SK-N-SH (cell line): ENCODE data around the gene PRG2. TPM values are rescaled to one million over a fixed set of nuclear protein-coding genes. Genes with fewer than 3 reads are reported as not detected.

Experiments
- CTCF ChIA-PET: fragments of 300-600, 350-600 bp; formaldehyde crosslinking; extraction: SDS; loops from one replicate; lab custom pipeline; 2021; lab: Yijun Ruan, JAX
- POLR2A ChIA-PET: fragments of 350-600 bp; sonication (Branson Sonifier 250); formaldehyde crosslinking; extraction: SDS; loops from one replicate; lab custom pipeline; 2020; ENCODE audit warnings: antibody characterized with exemption, inconsistent platforms; lab: Yijun Ruan, JAX
- DNase-seq: peaks from one replicate; pipeline ENCODE4 v3.0.0; 2012
- H2AFZ ChIP-seq: fragments of 200-600 bp; sonication (generic); 2 replicates; pipeline ENCODE4 v1.8.1; 2016; ENCODE audit warnings: antibody characterized with exemption, mild to moderate bottlenecking, low read depth
- H3F3A ChIP-seq: fragments of 200-600 bp; sonication (generic); replicated peaks from 2 replicates; pipeline ENCODE3; 2016; ENCODE audit warnings: antibody characterized with exemption, mild to moderate bottlenecking; ENCODE audit not compliant: insufficient read depth
- H3K27ac ChIP-seq, 2 experiments: fragments of 200-500 bp in 1 of 2; fragments of 200-600 bp in 1 of 2; sonication (Bioruptor generic) in 1 of 2; sonication (generic), shearing (Covaris generic) in 1 of 2; 2 replicates each; pipeline versions ENCODE4 v1.5.1 to v1.6.1; 2014 to 2016; ENCODE audit warnings: low read depth in 2 of 2, inconsistent platforms in 1 of 2, low read length in 1 of 2, mild to moderate bottlenecking in 1 of 2, mixed read lengths in 1 of 2
- H3K27me3 ChIP-seq: fragments of 200-600 bp; sonication (generic), shearing (Covaris generic); 2 replicates; pipeline ENCODE4 v1.6.1; 2016; ENCODE audit warnings: mixed run types; ENCODE audit not compliant: insufficient read depth
- H3K36me3 ChIP-seq, 2 experiments: fragments of 200-500 bp in 1 of 2; fragments of 200-600 bp in 1 of 2; sonication (Bioruptor generic) in 1 of 2; sonication (generic) in 1 of 2; replicated peaks in 1 of 2; 2 replicates each; pipeline versions ENCODE3 to v1.5.1; 2014 to 2016; ENCODE audit warnings: low read length in 1 of 2, mild to moderate bottlenecking in 1 of 2; ENCODE audit not compliant: insufficient read depth in 2 of 2, control insufficient read depth in 1 of 2
- H3K4me1 ChIP-seq, 2 experiments: fragments of 200-500 bp in 1 of 2; fragments of 200-600 bp in 1 of 2; sonication (Bioruptor generic) in 1 of 2; sonication (generic), shearing (Covaris generic) in 1 of 2; 2 replicates each; pipeline versions ENCODE4 v1.5.1 to v1.6.1; 2014 to 2016; ENCODE audit warnings: low read depth in 1 of 2, low read length in 1 of 2, mixed run types in 1 of 2; ENCODE audit not compliant: insufficient read depth in 2 of 2, control insufficient read depth in 1 of 2
- H3K4me2 ChIP-seq: fragments of 200-600 bp; sonication (generic), shearing (Covaris generic); 2 replicates; pipeline ENCODE4 v1.6.1; 2017; ENCODE audit warnings: mixed run types
- H3K4me3 ChIP-seq, 2 experiments: fragments of 200-500 bp in 1 of 2; fragments of 200-600 bp in 1 of 2; sonication (Bioruptor generic) in 1 of 2; sonication (generic), shearing (Covaris generic) in 1 of 2; 2 replicates each; pipeline versions ENCODE4 v1.5.1 to v1.8.1; 2014 to 2016; ENCODE audit warnings: low read depth in 2 of 2, inconsistent platforms in 1 of 2, low read length in 1 of 2, mild to moderate bottlenecking in 1 of 2, mixed read lengths in 1 of 2, moderate library complexity in 1 of 2
- H3K79me2 ChIP-seq: fragments of 200-600 bp; sonication (generic); 2 replicates; pipeline ENCODE4 v1.8.1; 2017; ENCODE audit warnings: mild to moderate bottlenecking; ENCODE audit not compliant: insufficient read depth
- H3K9ac ChIP-seq: fragments of 200-600 bp; sonication (generic); 2 replicates; pipeline ENCODE4 v1.6.1; 2017; ENCODE audit warnings: mixed run types
- H3K9me2 ChIP-seq: fragments of 200-600 bp; sonication (generic); 2 replicates; pipeline ENCODE4 v1.6.1; 2017; ENCODE audit warnings: mixed run types
- H3K9me3 ChIP-seq: fragments of 200-600 bp; sonication (generic); 2 replicates; pipeline ENCODE4 v1.6.1; 2017; ENCODE audit warnings: mixed run types, mild to moderate bottlenecking, moderate library complexity
- H4K20me1 ChIP-seq: fragments of 200-600 bp; sonication (generic); 2 replicates; pipeline ENCODE4 v1.6.1; 2017; ENCODE audit warnings: mild to moderate bottlenecking, mixed run types; ENCODE audit not compliant: insufficient read depth
- CHD2 ChIP-seq: fragments of 150-350 bp; IDR thresholded peaks from 2 replicates; pipeline ENCODE4 v1.6.1; 2018; ENCODE audit warnings: low read length; ENCODE audit not compliant: partially characterized antibody
- EP300 ChIP-seq, 2 experiments: IDR thresholded peaks; 2 replicates each; pipeline versions ENCODE4 v1.4.0 to v1.6.1; 2012; ENCODE audit warnings: borderline replicate concordance in 1 of 2, low read depth in 1 of 2, low read length in 1 of 2
- FOSL2 ChIP-seq: IDR thresholded peaks from 2 replicates; pipeline ENCODE4 v1.4.0; 2012; ENCODE audit warnings: low read depth, mild to moderate bottlenecking, moderate library complexity, borderline replicate concordance
- FOXJ3 ChIP-seq: sonication (generic); formaldehyde crosslinking; IDR thresholded peaks from 2 replicates; pipeline ENCODE4 v1.5.1; 2020; ENCODE audit warnings: mild to moderate bottlenecking, missing genetic modification reagents
- FOXM1 ChIP-seq: IDR thresholded peaks from 2 replicates; pipeline ENCODE4 v1.4.0; 2012; ENCODE audit warnings: low read depth, mild to moderate bottlenecking
- MXI1 ChIP-seq: IDR thresholded peaks from 2 replicates; pipeline ENCODE4 v1.6.1; 2012; ENCODE audit warnings: mild to moderate bottlenecking, low read depth, low read length, improper control_type of control experiment
- NFIC ChIP-seq: IDR thresholded peaks from 2 replicates; pipeline ENCODE4 v1.4.0; 2012; ENCODE audit warnings: borderline replicate concordance
- TEAD4 ChIP-seq: IDR thresholded peaks from 2 replicates; pipeline ENCODE4 v1.4.0; 2012; ENCODE audit warnings: mild to moderate bottlenecking, borderline replicate concordance; ENCODE audit not compliant: insufficient read depth
- WGBS: methylation state at CpG from one replicate; pipeline ENCODE4 v1.1.6; 2017; ENCODE audit warnings: low lambda C conversion rate; 5-methylcytosine and 5-hydroxymethylcytosine counted together
- polyA plus RNA-seq, 3 experiments: library from polyadenylated mRNA; depleted of rRNA; stranded (reverse); fragments of >200 nt; gene quantifications; 2 replicates each; pipeline ENCODE4 v1.2.3, GENCODE V29; 2012
- TF ChIP-seq, protein P1 (sequence below): IDR thresholded peaks from 2 replicates; pipeline ENCODE4 v1.4.0; 2012; ENCODE audit warnings: low read depth
- TF ChIP-seq, protein P2 (sequence below): IDR thresholded peaks from 2 replicates; pipeline ENCODE4 v1.4.0; 2012; ENCODE audit warnings: low read depth, borderline replicate concordance
- TF ChIP-seq, protein P3 (sequence below): IDR thresholded peaks from 2 replicates; pipeline ENCODE4; 2012
- TF ChIP-seq, protein P4 (sequence below): fragments of 200-600 bp; sonication (generic); IDR thresholded peaks from 2 replicates; pipeline ENCODE4 v1.6.1; 2017; ENCODE audit warnings: antibody characterized with exemption, mild to moderate bottlenecking, moderate library complexity
- TF ChIP-seq, protein P5 (sequence below): IDR thresholded peaks from 2 replicates; pipeline ENCODE4 v1.4.0; 2012; ENCODE audit warnings: low read depth, borderline replicate concordance

Gene PRG2
- polyA plus RNA-seq, 1 of the 3 experiments (the other 2 are of a cell fraction) = not detected

DNA sequence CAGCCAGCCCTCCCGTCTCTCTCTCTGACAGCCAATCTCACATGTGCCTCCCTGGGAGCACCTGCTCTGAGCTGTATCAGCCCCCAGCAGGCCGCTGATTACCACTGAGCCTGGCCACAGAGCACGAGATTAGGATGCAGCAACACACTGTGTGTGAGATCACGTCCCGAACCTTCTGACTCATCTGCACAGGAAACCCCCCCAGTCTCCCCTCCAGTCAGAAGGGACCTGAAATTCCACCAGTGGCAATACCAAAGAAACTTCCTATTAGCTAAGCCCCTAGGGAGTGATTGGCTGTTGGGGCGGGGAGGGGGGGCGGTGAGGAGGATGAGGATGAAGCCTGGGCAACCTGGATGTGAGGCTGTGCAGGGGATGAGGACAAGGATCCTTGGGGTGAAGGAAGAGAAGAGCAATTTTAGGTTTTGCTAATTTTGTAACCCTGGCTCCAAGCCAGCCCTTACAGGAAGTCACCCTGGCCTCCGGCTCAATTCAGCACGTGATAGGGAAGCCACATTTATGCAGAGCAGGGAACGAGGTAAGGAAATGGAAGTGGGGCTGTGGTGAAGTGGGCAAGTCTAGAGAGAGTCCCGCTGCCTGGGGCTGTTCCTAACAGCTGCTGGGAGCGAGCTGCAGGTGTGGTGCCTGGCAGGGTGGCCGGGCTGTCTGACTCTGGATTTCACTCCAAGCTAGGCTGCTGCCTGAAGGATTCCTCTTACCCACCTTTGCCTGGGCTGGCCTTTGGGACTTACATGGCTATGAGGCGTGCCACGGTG, 34.5 kb upstream of the PRG2 start:
- no peaks in the 10 kb centered on the region for H3K79me2 ChIP-seq
- H3K27ac ChIP-seq = no peak overlapping the region
- H3K4me1 ChIP-seq = peaks cover 23 to 24% of the 10 kb centered on the region in 2 experiments; a peak in 2 of 4 replicates
- no peak overlapping the region for H3K4me3 ChIP-seq
- no peaks in the 10 kb centered on the region for H4K20me1 ChIP-seq
- no peaks in the 10 kb centered on the region for H3K36me3 ChIP-seq
- H3K9me3 ChIP-seq = no peaks in the 10 kb centered on the region
- no peak for DNase-seq
- ChIA-PET POLR2A (no interaction called here), CTCF (interaction anchor here (6.3 kb wide), 1 partner anchor 33 kb away, joined by 26 read pairs; no protein-coding TSS in a partner anchor)
- H3K27me3 ChIP-seq = no peaks in the 10 kb centered on the region; the same call in 1 of the 2 replicates
- no peaks in the 10 kb centered on the region for H3K9me2 ChIP-seq
- H3K4me2 ChIP-seq = 0 out of 2 replicates have a peak overlapping the region, but pooled peaks have one; percentile 6
- peak overlapping the region; percentile 52; the same call in 1 of the 2 replicates for H2AFZ ChIP-seq
- no peaks in the 10 kb centered on the region for H3F3A ChIP-seq
- WGBS = 54% methylated on average over 12 of the region's 15 CpGs
- TF ChIP-seq, protein P1, sequence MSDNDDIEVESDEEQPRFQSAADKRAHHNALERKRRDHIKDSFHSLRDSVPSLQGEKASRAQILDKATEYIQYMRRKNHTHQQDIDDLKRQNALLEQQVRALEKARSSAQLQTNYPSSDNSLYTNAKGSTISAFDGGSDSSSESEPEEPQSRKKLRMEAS = no peak; the same call in 1 of the 2 replicates
- TF ChIP-seq, protein P2, sequence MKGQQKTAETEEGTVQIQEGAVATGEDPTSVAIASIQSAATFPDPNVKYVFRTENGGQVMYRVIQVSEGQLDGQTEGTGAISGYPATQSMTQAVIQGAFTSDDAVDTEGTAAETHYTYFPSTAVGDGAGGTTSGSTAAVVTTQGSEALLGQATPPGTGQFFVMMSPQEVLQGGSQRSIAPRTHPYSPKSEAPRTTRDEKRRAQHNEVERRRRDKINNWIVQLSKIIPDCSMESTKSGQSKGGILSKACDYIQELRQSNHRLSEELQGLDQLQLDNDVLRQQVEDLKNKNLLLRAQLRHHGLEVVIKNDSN = peak; percentile 47; the same call in 1 of the 2 replicates
- TF ChIP-seq, protein P3, sequence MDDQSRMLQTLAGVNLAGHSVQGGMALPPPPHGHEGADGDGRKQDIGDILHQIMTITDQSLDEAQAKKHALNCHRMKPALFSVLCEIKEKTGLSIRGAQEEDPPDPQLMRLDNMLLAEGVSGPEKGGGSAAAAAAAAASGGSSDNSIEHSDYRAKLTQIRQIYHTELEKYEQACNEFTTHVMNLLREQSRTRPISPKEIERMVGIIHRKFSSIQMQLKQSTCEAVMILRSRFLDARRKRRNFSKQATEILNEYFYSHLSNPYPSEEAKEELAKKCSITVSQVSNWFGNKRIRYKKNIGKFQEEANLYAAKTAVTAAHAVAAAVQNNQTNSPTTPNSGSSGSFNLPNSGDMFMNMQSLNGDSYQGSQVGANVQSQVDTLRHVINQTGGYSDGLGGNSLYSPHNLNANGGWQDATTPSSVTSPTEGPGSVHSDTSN = no peak
- peak; percentile 64 for TF ChIP-seq NFIC
- TF ChIP-seq EP300 (IDR thresholded peaks at IDR 0.05; ENCODE audit: borderline replicate concordance in 1 of 2, low read depth in 1 of 2, low read length in 1 of 2) = 0 out of 4 replicates have a peak, but pooled peaks of 1 of the 2 experiments have one; percentile 12
- no peak for TF ChIP-seq FOXJ3 (CRISPR knock-in tag)
- TF ChIP-seq FOSL2 = peak; percentile 55; the same call in 1 of the 2 replicates
- H3K9ac ChIP-seq = no peak overlapping the region

DNA sequence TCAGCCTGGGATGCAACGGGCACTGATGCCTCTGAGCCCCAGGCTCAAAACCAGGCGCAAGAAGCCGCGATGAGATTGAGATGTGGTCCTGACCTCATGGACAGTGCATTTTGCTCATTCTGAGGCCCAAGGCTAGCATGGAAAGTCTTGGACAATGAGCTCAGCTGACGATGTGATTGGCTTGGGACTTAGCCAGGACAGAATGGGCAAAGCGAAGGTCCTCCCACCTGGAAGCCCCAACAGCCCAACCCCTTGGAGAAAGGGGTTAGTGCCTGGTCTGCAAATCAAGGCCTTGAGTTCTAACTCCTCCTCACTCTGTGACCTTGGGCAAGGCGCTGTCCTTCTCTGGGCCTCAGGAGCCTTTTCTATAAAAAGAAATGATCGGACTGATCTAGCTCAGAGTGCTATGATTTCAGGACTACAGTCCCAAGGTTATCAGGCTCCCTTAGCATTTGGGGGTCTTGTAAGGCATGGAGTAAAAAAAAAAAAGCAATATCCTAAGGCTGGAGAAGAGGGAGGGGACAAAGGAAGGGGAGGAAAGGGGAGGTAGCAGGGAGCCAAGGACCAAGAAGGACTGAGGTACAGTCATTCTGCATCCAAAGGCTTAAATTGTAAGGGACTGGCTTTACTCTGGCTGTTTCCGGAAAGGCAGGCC, 33.8 kb upstream of the PRG2 start:
- WGBS = 93% methylated on average over 8 of the region's 9 CpGs
- H3K4me2 ChIP-seq = 0 out of 2 replicates have a peak overlapping the region, but pooled peaks have one; percentile 6
- ChIA-PET CTCF (interaction anchor here (0.9 to 6.3 kb wide), 4 partner anchors 33 to 91 kb away, joined by 3 to 26 read pairs (median 3); partner anchors contain the start of gene SLC43A1), POLR2A (no interaction called here)
- H3F3A ChIP-seq = no peaks in the 10 kb centered on the region
- H3K9me3 ChIP-seq = no peaks in the 10 kb centered on the region
- H3K79me2 ChIP-seq = no peaks in the 10 kb centered on the region
- no peak overlapping the region for H3K4me3 ChIP-seq
- H4K20me1 ChIP-seq = no peaks in the 10 kb centered on the region
- H3K9me2 ChIP-seq = no peaks in the 10 kb centered on the region
- no peak for DNase-seq
- H3K27me3 ChIP-seq = no peaks in the 10 kb centered on the region; the same call in 1 of the 2 replicates
- no peak overlapping the region for H3K27ac ChIP-seq
- peak overlapping the region; percentile 52; the same call in 1 of the 2 replicates for H2AFZ ChIP-seq
- no peak overlapping the region for H3K9ac ChIP-seq
- peaks cover 23 to 24% of the 10 kb centered on the region in 2 experiments; a peak in 2 of 4 replicates for H3K4me1 ChIP-seq
- H3K36me3 ChIP-seq = no peaks in the 10 kb centered on the region
- no peak for TF ChIP-seq FOXM1
- no peak for TF ChIP-seq EP300 (IDR thresholded peaks at IDR 0.05; ENCODE audit: borderline replicate concordance in 1 of 2, low read depth in 1 of 2, low read length in 1 of 2)
- TF ChIP-seq MXI1 = no peak
- TF ChIP-seq NFIC = no peak
- TF ChIP-seq TEAD4 = no peak
- TF ChIP-seq, protein P4, sequence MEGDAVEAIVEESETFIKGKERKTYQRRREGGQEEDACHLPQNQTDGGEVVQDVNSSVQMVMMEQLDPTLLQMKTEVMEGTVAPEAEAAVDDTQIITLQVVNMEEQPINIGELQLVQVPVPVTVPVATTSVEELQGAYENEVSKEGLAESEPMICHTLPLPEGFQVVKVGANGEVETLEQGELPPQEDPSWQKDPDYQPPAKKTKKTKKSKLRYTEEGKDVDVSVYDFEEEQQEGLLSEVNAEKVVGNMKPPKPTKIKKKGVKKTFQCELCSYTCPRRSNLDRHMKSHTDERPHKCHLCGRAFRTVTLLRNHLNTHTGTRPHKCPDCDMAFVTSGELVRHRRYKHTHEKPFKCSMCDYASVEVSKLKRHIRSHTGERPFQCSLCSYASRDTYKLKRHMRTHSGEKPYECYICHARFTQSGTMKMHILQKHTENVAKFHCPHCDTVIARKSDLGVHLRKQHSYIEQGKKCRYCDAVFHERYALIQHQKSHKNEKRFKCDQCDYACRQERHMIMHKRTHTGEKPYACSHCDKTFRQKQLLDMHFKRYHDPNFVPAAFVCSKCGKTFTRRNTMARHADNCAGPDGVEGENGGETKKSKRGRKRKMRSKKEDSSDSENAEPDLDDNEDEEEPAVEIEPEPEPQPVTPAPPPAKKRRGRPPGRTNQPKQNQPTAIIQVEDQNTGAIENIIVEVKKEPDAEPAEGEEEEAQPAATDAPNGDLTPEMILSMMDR = no peak
- TF ChIP-seq, protein P5, sequence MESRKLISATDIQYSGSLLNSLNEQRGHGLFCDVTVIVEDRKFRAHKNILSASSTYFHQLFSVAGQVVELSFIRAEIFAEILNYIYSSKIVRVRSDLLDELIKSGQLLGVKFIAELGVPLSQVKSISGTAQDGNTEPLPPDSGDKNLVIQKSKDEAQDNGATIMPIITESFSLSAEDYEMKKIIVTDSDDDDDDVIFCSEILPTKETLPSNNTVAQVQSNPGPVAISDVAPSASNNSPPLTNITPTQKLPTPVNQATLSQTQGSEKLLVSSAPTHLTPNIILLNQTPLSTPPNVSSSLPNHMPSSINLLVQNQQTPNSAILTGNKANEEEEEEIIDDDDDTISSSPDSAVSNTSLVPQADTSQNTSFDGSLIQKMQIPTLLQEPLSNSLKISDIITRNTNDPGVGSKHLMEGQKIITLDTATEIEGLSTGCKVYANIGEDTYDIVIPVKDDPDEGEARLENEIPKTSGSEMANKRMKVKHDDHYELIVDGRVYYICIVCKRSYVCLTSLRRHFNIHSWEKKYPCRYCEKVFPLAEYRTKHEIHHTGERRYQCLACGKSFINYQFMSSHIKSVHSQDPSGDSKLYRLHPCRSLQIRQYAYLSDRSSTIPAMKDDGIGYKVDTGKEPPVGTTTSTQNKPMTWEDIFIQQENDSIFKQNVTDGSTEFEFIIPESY = no peak
- no peak for TF ChIP-seq FOXJ3 (CRISPR knock-in tag)
- TF ChIP-seq CHD2 = no peak
- TF ChIP-seq, protein P2 = no peak
- TF ChIP-seq, protein P1 = no peak
